K562 (cell line): ENCODE data around the gene MARK2. TPM values are rescaled to one million over a fixed set of nuclear protein-coding genes. Genes with fewer than 3 reads are reported as not detected.

Experiments used
- ETV1 ChIP-seq: fragments of 450-650 bp; conservative IDR thresholded peaks from 2 replicates; pipeline ENCODE4 v1.6.1; 2016; ENCODE audit warnings: missing genetic modification characterization, control low read depth, low read depth, missing compliant biosample characterization
- PHF8 ChIP-seq: fragments of 200-600 bp; sonication (generic); IDR thresholded peaks from 2 replicates; pipeline ENCODE4 v1.6.1; 2012; ENCODE audit warnings: mixed run types, mild to moderate bottlenecking, inconsistent platforms, low read length, moderate library complexity, borderline replicate concordance
- RBM34 ChIP-seq: fragments of 200-400 bp; formaldehyde crosslinking; IDR thresholded peaks from 2 replicates; pipeline ENCODE4 v1.6.1; 2018; ENCODE audit warnings: low read length, borderline replicate concordance; ENCODE audit not compliant: insufficient read depth
- SIX5 ChIP-seq, 2 experiments: IDR thresholded peaks; 2 replicates each; pipeline ENCODE4 v1.6.1; 2011; ENCODE audit warnings: low read length in 2 of 2, borderline replicate concordance in 1 of 2, low read depth in 1 of 2, mild to moderate bottlenecking in 1 of 2, moderate library complexity in 1 of 2; ENCODE audit not compliant: insufficient read depth in 1 of 2
- SMAD1 ChIP-seq: fragments of 150-350 bp; IDR thresholded peaks from 2 replicates; pipeline ENCODE4 v1.6.1; 2014; ENCODE audit warnings: low read length, low read depth; ENCODE audit not compliant: partially characterized antibody
- SMAD3 ChIP-seq: fragments of 450-650 bp; formaldehyde crosslinking; conservative IDR thresholded peaks from 2 replicates; pipeline ENCODE4 v1.4.0; 2020; ENCODE audit warnings: mild to moderate bottlenecking
- SMARCC2 ChIP-seq: fragments of 450-650 bp; IDR thresholded peaks from 2 replicates; pipeline ENCODE4 v1.6.1; 2017; ENCODE audit warnings: antibody characterized with exemption, moderate library complexity, mild to moderate bottlenecking, low read depth
- SPI1 ChIP-seq: IDR thresholded peaks from 2 replicates; pipeline ENCODE4 v1.6.1; 2011; ENCODE audit warnings: low read depth, low read length, control low read depth, borderline replicate concordance
- SRSF3 ChIP-seq: fragments of 200-400 bp; formaldehyde crosslinking; IDR thresholded peaks from 2 replicates; pipeline ENCODE4 v1.6.1; 2016; ENCODE audit warnings: mild to moderate bottlenecking, low read length, moderate library complexity; ENCODE audit not compliant: insufficient read depth
- ZNF431 ChIP-seq: sonication (generic); formaldehyde crosslinking; IDR thresholded peaks from 2 replicates; pipeline ENCODE4 v1.8.0; 2022; ENCODE audit warnings: mild to moderate bottlenecking, missing genetic modification reagents
- polyA plus RNA-seq, 8 experiments: library from polyadenylated mRNA; depleted of rRNA in 4 of 8; stranded (reverse) in 5 of 8; unstranded in 3 of 8; fragments of >200 nt; fragmentation: Nextera tagmentation in 2 of 8; fragmentation: Illumina TruSeq in 1 of 8; extraction: Ambion mirVana in 2 of 8; extraction: Trizol in 1 of 8; gene quantifications; 2 replicates each; pipeline versions ENCODE4 v1.2.1 to v1.2.3, GENCODE V29; 2011 to 2014; ENCODE audit warnings: inconsistent platforms in 1 of 8, missing spikeins in 1 of 8
- total RNA-seq, 7 experiments: library from RNA; depleted of rRNA in 6 of 7; stranded (reverse); fragments of >200 nt in 6 of 7; fragmentation: Illumina TruSeq in 2 of 7; extraction: Trizol in 2 of 7; gene quantifications; 2 replicates each; pipeline versions ENCODE4 v1.2.1 to v1.2.3, GENCODE V29; 2011 to 2021; ENCODE audit warnings: low replicate concordance in 1 of 7
- TF ChIP-seq, protein P1 (sequence below): sonication (generic); formaldehyde crosslinking; IDR thresholded peaks from 2 replicates; pipeline ENCODE4 v1.8.0; 2022; ENCODE audit warnings: mild to moderate bottlenecking, low read depth, missing genetic modification reagents
- TF ChIP-seq, protein P2 (sequence below): fragments of 450-650 bp; IDR thresholded peaks from 2 replicates; pipeline ENCODE4 v1.6.1; 2016; ENCODE audit warnings: antibody characterized with exemption
- TF ChIP-seq, protein P3 (sequence below): fragments of 450-650 bp; conservative IDR thresholded peaks from 2 replicates; pipeline ENCODE4 v1.6.1; 2016; ENCODE audit warnings: missing genetic modification characterization, low read depth, mild to moderate bottlenecking, control low read depth, missing compliant biosample characterization
- TF ChIP-seq, protein P4 (sequence below): fragments of 200-800 bp; sonication (Bioruptor generic); IDR thresholded peaks from 2 replicates; pipeline ENCODE4 v1.6.1; 2017; ENCODE audit warnings: missing genetic modification characterization, missing compliant biosample characterization

MARK2 gene
- total and polyA plus RNA-seq, 9 of the 15 experiments (the other 6 are each of a cell fraction or from before 2014, with no cell fraction given) = 0.32 to 43.5 (median 15.1) TPM

DNA sequence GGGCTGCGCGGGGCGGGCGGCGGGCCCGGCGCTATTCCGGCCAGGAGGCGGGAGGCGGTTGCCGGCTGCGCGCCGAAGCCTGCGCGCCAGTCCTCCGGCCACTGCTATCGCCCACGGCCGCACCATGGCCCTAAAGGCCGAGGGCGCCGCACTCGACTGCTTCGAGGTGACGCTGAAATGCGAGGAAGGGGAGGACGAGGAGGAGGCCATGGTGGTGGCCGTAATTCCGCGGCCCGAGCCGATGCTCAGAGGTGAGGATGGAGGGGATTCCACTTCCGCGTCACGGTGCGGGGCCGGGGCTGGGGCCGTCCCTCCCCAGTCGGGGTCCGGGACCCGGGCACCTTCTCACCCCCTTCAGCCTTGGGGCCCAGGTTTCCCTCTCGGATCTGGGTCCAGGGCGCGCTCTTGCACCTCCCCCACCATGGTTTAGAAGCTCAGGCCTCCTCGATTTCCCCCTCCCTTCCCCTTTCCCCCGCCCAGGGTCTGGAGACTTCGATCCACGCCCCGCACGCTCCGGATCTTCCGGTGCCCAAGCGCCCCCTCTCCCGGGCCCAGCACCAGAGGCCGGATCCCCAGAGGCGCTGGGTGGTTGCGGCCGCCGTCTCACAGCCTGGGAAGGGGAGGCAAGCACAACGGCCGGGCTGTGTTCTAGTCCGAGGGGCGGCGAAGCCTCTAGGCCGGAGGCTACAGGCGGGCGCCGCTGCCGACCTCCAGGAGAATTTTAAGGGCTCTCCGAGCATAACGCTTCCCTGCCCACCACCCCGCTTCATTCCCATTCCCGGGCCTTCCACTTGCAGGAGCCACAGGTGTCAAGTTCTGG, 25.1 kb upstream of the MARK2 start (continued):
- TF ChIP-seq SMARCC2 (no peak), ETV1 (tag) (no peak), SIX5 (IDR thresholded peaks at IDR 0.05; ENCODE audit: borderline replicate concordance in 1 of 2, insufficient read depth in 1 of 2, low read depth in 1 of 2, low read length in 2 of 2) (no peak), SMAD1 (no peak), RBM34 (no peak), SRSF3 (no peak), ZNF431 (no peak), PHF8 (peak; percentile 73; the same call in 1 of the 2 replicates), SMAD3 (CRISPR knock-in tag) (no peak), SPI1 (no peak)
- TF ChIP-seq, protein P1, sequence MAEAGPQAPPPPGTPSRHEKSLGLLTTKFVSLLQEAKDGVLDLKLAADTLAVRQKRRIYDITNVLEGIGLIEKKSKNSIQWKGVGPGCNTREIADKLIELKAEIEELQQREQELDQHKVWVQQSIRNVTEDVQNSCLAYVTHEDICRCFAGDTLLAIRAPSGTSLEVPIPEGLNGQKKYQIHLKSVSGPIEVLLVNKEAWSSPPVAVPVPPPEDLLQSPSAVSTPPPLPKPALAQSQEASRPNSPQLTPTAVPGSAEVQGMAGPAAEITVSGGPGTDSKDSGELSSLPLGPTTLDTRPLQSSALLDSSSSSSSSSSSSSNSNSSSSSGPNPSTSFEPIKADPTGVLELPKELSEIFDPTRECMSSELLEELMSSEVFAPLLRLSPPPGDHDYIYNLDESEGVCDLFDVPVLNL (CRISPR knock-in tag) = no peak
- TF ChIP-seq, protein P2, sequence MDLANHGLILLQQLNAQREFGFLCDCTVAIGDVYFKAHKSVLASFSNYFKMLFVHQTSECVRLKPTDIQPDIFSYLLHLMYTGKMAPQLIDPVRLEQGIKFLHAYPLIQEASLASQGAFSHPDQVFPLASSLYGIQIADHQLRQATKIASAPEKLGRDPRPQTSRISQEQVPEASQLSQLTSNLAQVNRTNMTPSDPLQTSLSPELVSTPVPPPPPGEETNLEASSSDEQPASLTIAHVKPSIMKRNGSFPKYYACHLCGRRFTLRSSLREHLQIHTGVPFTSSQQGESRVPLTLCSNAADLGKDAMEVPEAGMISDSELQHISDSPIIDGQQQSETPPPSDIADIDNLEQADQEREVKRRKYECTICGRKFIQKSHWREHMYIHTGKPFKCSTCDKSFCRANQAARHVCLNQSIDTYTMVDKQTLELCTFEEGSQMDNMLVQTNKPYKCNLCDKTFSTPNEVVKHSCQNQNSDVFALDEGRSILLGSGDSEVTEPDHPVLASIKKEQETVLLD = no peak
- TF ChIP-seq, protein P3, sequence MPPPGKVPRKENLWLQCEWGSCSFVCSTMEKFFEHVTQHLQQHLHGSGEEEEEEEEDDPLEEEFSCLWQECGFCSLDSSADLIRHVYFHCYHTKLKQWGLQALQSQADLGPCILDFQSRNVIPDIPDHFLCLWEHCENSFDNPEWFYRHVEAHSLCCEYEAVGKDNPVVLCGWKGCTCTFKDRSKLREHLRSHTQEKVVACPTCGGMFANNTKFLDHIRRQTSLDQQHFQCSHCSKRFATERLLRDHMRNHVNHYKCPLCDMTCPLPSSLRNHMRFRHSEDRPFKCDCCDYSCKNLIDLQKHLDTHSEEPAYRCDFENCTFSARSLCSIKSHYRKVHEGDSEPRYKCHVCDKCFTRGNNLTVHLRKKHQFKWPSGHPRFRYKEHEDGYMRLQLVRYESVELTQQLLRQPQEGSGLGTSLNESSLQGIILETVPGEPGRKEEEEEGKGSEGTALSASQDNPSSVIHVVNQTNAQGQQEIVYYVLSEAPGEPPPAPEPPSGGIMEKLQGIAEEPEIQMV (tag) = no peak
- TF ChIP-seq, protein P4, sequence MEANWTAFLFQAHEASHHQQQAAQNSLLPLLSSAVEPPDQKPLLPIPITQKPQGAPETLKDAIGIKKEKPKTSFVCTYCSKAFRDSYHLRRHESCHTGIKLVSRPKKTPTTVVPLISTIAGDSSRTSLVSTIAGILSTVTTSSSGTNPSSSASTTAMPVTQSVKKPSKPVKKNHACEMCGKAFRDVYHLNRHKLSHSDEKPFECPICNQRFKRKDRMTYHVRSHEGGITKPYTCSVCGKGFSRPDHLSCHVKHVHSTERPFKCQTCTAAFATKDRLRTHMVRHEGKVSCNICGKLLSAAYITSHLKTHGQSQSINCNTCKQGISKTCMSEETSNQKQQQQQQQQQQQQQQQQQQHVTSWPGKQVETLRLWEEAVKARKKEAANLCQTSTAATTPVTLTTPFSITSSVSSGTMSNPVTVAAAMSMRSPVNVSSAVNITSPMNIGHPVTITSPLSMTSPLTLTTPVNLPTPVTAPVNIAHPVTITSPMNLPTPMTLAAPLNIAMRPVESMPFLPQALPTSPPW (CRISPR knock-in tag) = peak; percentile 62
